GM23338 (cell line): ENCODE measurements around the gene CNTN5. TPM values are rescaled to one million over a fixed set of nuclear protein-coding genes. Genes with fewer than 3 reads are reported as not detected.

Source experiments
- ATAC-seq: fragments of 200-7000 bp; cut with Tn5 transposase; 3 replicates; pipeline ENCODE4 v1.9.1; 2020
- DNase-seq: peaks from one replicate; pipeline ENCODE4 v3.0.0-alpha.2; 2015; ENCODE audit warnings: low spot score
- H2AFZ ChIP-seq: fragments of 200-600 bp; sonication (generic); 2 replicates; pipeline ENCODE4 v1.8.0; 2016; ENCODE audit warnings: antibody characterized with exemption, mild to moderate bottlenecking, moderate library complexity
- H3F3A ChIP-seq: fragments of 200-600 bp; sonication (generic); replicated peaks from 2 replicates; pipeline ENCODE4 v1.8.0; 2017; ENCODE audit warnings: antibody characterized with exemption, mixed run types, low read depth
- H3K27ac ChIP-seq: fragments of 200-600 bp; sonication (generic); 2 replicates; pipeline ENCODE4 v1.6.1; 2016; ENCODE audit warnings: low read depth
- H3K27me3 ChIP-seq: fragments of 200-600 bp; sonication (generic); 2 replicates; pipeline ENCODE4 v1.8.0; 2016; ENCODE audit warnings: mild to moderate bottlenecking, mixed run types, moderate library complexity; ENCODE audit not compliant: insufficient read depth
- H3K36me3 ChIP-seq: fragments of 200-600 bp; sonication (generic); 2 replicates; pipeline ENCODE4 v1.8.0; 2016; ENCODE audit warnings: mild to moderate bottlenecking; ENCODE audit not compliant: insufficient read depth
- H3K4me1 ChIP-seq: fragments of 200-600 bp; sonication (generic); 2 replicates; pipeline ENCODE4 v1.8.0; 2016; ENCODE audit warnings: mild to moderate bottlenecking, moderate library complexity; ENCODE audit not compliant: insufficient read depth
- H3K4me2 ChIP-seq: fragments of 200-600 bp; sonication (generic); 2 replicates; pipeline ENCODE4 v1.7.1; 2017; ENCODE audit warnings: mixed run types
- H3K4me3 ChIP-seq: fragments of 200-600 bp; sonication (generic); 2 replicates; pipeline ENCODE4 v1.6.1; 2016; ENCODE audit warnings: mixed run types
- H3K79me2 ChIP-seq: fragments of 200-600 bp; sonication (generic); replicated peaks from 2 replicates; pipeline ENCODE4 v1.8.0; 2017; ENCODE audit warnings: mild to moderate bottlenecking; ENCODE audit not compliant: insufficient read depth
- H3K9me2 ChIP-seq: fragments of 200-600 bp; sonication (generic); 2 replicates; pipeline ENCODE4 v1.8.0; 2017; ENCODE audit not compliant: insufficient read depth
- H4K20me1 ChIP-seq: fragments of 200-600 bp; sonication (generic); replicated peaks from 2 replicates; pipeline ENCODE4 v1.8.0; 2017; ENCODE audit warnings: mild to moderate bottlenecking; ENCODE audit not compliant: insufficient read depth
- H3K27ac Mint-ChIP-seq: 2 replicates; pipeline ENCODE4 v1.8.0; 2020; ENCODE audit warnings: inconsistent platforms, mild to moderate bottlenecking, moderate library complexity, mixed read lengths
- H3K27me3 Mint-ChIP-seq: 3 replicates; pipeline ENCODE4 v1.8.0; 2022; ENCODE audit warnings: low read depth, mild to moderate bottlenecking, moderate library complexity, mixed read lengths, inconsistent platforms; ENCODE audit not compliant: insufficient read depth, poor library complexity
- H3K36me3 Mint-ChIP-seq: 3 replicates; pipeline ENCODE4 v1.8.0; 2021; ENCODE audit warnings: low read depth, mild to moderate bottlenecking, inconsistent platforms, moderate library complexity, mixed read lengths
- H3K4me1 Mint-ChIP-seq: 3 replicates; pipeline ENCODE4 v1.8.0; 2020; ENCODE audit warnings: mild to moderate bottlenecking, inconsistent platforms, mixed read lengths
- H3K4me3 Mint-ChIP-seq: 3 replicates; pipeline ENCODE4 v1.8.0; 2021; ENCODE audit warnings: moderate library complexity, mild to moderate bottlenecking, inconsistent platforms, mixed read lengths
- H3K9me3 Mint-ChIP-seq: 3 replicates; pipeline ENCODE4 v1.8.0; 2020; ENCODE audit warnings: moderate library complexity, mild to moderate bottlenecking, inconsistent platforms, mixed read lengths
- CREB1 ChIP-seq: fragments of 250-450 bp; sonication (Bioruptor Pico); IDR thresholded peaks from 2 replicates; pipeline ENCODE4 v1.5.0; 2020; ENCODE audit warnings: low read depth, mild to moderate bottlenecking, moderate library complexity
- EZH2 ChIP-seq: fragments of 200-600 bp; sonication (generic); IDR thresholded peaks from one replicate; pipeline ENCODE4 v1.8.0; 2017; ENCODE audit warnings: antibody characterized with exemption, mild to moderate bottlenecking, low read depth; ENCODE audit not compliant: unreplicated experiment
- EZH2phosphoT487 ChIP-seq: fragments of 200-600 bp; sonication (generic); IDR thresholded peaks from one replicate; pipeline ENCODE4 v1.8.1; 2018; ENCODE audit warnings: antibody characterized with exemption; ENCODE audit not compliant: unreplicated experiment
- JUNB ChIP-seq: IDR thresholded peaks from one replicate; pipeline ENCODE4 v1.6.1; 2016; ENCODE audit warnings: antibody characterized with exemption; ENCODE audit not compliant: unreplicated experiment
- NANOG ChIP-seq: IDR thresholded peaks from 2 replicates; pipeline ENCODE4 v1.6.1; 2016; ENCODE audit warnings: antibody characterized with exemption, borderline replicate concordance
- POLR2AphosphoS5 ChIP-seq: IDR thresholded peaks from 2 replicates; pipeline ENCODE4 v1.6.1; 2016; ENCODE audit warnings: antibody characterized with exemption, low read depth
- STAT1 ChIP-seq: IDR thresholded peaks from one replicate; pipeline ENCODE4 v1.6.1; 2016; ENCODE audit warnings: antibody characterized with exemption; ENCODE audit not compliant: unreplicated experiment
- ZNF114 ChIP-seq: fragments of 250-450 bp; sonication (Bioruptor Pico); IDR thresholded peaks from 2 replicates; pipeline ENCODE4 v1.5.0; 2020; ENCODE audit warnings: mild to moderate bottlenecking, moderate library complexity
- ZNF331 ChIP-seq: fragments of 250-450 bp; sonication (Bioruptor Pico); IDR thresholded peaks from 2 replicates; pipeline ENCODE4 v1.5.0; 2020; ENCODE audit warnings: low read depth, mild to moderate bottlenecking, moderate library complexity
- polyA plus RNA-seq: library from polyadenylated mRNA; unstranded; fragments of >200 nt; fragmentation: Nextera tagmentation; extraction: Ambion mirVana; gene quantifications from 2 replicates; pipeline ENCODE4 v1.2.1, GENCODE V29; 2016
- total RNA-seq: library from RNA; depleted of rRNA; stranded (reverse); fragments of >200 nt; shearing (Covaris generic); gene quantifications from 2 replicates; pipeline ENCODE4 v1.2.3, GENCODE V29; 2014
- TF ChIP-seq, protein P1 (sequence below), 2 experiments: fragments of 200-600 bp in 1 of 2; sonication (generic) in 1 of 2; conservative IDR thresholded peaks; 2 replicates each; pipeline versions ENCODE4 v1.5.1 to v1.6.1; 2016 to 2017; ENCODE audit warnings: antibody characterized with exemption in 2 of 2, low read depth in 2 of 2, mild to moderate bottlenecking in 2 of 2, moderate library complexity in 1 of 2
- TF ChIP-seq, protein P2 (sequence below): IDR thresholded peaks from one replicate; pipeline ENCODE4 v1.6.1; 2018; ENCODE audit warnings: antibody characterized with exemption; ENCODE audit not compliant: unreplicated experiment
- TF ChIP-seq, protein P3 (sequence below): IDR thresholded peaks from 2 replicates; pipeline ENCODE4 v1.6.1; 2016; ENCODE audit warnings: antibody characterized with exemption

CNTN5 gene
- total and polyA plus RNA-seq, 2 experiments from 2014 or later: not detected

DNA sequence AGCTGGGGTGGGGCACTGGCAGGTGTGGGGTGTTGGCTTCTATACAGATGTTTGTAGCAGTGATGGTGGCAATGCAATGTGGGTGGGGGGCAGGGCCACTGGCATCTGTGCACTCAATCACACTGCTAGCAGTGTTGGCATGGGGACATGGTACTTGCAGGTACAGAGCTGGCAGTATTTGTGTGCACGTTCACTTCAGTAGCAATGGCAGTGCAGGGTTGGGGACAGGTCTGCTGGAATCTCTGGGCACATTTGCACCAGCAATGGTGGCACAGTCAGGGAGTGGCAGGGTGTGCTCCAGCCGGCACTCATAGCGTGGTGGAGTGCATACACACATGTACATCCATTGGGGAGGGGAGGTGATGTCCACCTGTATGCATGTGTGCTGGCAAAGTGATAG is 775.2 kb downstream of the CNTN5 start:
- H3K4me3 ChIP-seq: no peak overlapping the region
- H3K9me2 ChIP-seq: no peaks in the 10 kb centered on the region
- ATAC-seq: no peak
- Mint-ChIP-seq H3K4me3 (no peak overlapping the region), H3K27ac (no peak overlapping the region), H3K36me3 (no peaks in the 10 kb centered on the region), H3K27me3 (peaks cover 2% of the 10 kb centered on the region), H3K9me3 (no peaks in the 10 kb centered on the region), H3K4me1 (no peaks in the 10 kb centered on the region; the same call in 2 of the 3 replicates)
- H3K36me3 ChIP-seq: no peaks in the 10 kb centered on the region
- H3K27me3 ChIP-seq: no peaks in the 10 kb centered on the region
- H3K27ac ChIP-seq: no peak overlapping the region
- H3K4me2 ChIP-seq: no peak overlapping the region
- TF ChIP-seq JUNB (no peak), CREB1 (CRISPR knock-in tag) (no peak)
- TF ChIP-seq, protein P1, sequence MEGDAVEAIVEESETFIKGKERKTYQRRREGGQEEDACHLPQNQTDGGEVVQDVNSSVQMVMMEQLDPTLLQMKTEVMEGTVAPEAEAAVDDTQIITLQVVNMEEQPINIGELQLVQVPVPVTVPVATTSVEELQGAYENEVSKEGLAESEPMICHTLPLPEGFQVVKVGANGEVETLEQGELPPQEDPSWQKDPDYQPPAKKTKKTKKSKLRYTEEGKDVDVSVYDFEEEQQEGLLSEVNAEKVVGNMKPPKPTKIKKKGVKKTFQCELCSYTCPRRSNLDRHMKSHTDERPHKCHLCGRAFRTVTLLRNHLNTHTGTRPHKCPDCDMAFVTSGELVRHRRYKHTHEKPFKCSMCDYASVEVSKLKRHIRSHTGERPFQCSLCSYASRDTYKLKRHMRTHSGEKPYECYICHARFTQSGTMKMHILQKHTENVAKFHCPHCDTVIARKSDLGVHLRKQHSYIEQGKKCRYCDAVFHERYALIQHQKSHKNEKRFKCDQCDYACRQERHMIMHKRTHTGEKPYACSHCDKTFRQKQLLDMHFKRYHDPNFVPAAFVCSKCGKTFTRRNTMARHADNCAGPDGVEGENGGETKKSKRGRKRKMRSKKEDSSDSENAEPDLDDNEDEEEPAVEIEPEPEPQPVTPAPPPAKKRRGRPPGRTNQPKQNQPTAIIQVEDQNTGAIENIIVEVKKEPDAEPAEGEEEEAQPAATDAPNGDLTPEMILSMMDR (conservative IDR thresholded peaks at IDR 0.05; ENCODE audit: low read depth in 2 of 2): no peak
- TF ChIP-seq, protein P2, sequence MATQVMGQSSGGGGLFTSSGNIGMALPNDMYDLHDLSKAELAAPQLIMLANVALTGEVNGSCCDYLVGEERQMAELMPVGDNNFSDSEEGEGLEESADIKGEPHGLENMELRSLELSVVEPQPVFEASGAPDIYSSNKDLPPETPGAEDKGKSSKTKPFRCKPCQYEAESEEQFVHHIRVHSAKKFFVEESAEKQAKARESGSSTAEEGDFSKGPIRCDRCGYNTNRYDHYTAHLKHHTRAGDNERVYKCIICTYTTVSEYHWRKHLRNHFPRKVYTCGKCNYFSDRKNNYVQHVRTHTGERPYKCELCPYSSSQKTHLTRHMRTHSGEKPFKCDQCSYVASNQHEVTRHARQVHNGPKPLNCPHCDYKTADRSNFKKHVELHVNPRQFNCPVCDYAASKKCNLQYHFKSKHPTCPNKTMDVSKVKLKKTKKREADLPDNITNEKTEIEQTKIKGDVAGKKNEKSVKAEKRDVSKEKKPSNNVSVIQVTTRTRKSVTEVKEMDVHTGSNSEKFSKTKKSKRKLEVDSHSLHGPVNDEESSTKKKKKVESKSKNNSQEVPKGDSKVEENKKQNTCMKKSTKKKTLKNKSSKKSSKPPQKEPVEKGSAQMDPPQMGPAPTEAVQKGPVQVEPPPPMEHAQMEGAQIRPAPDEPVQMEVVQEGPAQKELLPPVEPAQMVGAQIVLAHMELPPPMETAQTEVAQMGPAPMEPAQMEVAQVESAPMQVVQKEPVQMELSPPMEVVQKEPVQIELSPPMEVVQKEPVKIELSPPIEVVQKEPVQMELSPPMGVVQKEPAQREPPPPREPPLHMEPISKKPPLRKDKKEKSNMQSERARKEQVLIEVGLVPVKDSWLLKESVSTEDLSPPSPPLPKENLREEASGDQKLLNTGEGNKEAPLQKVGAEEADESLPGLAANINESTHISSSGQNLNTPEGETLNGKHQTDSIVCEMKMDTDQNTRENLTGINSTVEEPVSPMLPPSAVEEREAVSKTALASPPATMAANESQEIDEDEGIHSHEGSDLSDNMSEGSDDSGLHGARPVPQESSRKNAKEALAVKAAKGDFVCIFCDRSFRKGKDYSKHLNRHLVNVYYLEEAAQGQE: no peak
- H2AFZ ChIP-seq: no peak overlapping the region
- H4K20me1 ChIP-seq: no peaks in the 10 kb centered on the region
- H3K4me1 ChIP-seq: no peaks in the 10 kb centered on the region
- no peaks in the 10 kb centered on the region for H3F3A ChIP-seq
- DNase-seq: no peak
- no peaks in the 10 kb centered on the region for H3K79me2 ChIP-seq

DNA sequence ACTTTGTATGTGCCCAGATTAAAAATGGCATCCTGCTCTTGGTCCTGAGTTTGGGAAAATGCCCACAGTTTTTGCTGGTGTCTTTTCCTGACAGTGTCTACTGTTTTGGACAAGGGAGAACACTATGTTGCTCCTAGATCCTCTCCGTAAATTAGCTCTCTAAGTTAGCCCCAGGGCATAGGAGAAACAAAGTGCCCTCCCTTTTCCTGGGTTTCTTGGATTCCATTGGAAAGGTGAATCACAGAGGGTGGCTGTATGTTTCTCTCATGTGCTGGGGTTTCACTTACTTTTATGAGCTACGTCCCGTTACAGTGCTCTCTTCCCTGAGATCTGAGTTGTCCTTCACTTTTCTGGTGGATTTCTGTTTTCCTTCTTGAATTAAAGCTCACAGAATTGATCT is 782.8 kb downstream of the CNTN5 start:
- no peak overlapping the region for H3K27ac Mint-ChIP-seq
- no peaks in the 10 kb centered on the region; the same call in 2 of the 3 replicates for H3K36me3 Mint-ChIP-seq
- H3K27me3 Mint-ChIP-seq: no peaks in the 10 kb centered on the region
- Histone ChIP-seq H2AFZ (no peak overlapping the region), H3K4me2 (no peak overlapping the region), H3K27ac (no peak overlapping the region), H3F3A (no peaks in the 10 kb centered on the region), H3K79me2 (no peaks in the 10 kb centered on the region), H3K4me3 (no peak overlapping the region), H3K9me2 (no peaks in the 10 kb centered on the region), H4K20me1 (no peaks in the 10 kb centered on the region), H3K4me1 (no peaks in the 10 kb centered on the region), H3K36me3 (no peaks in the 10 kb centered on the region), H3K27me3 (no peaks in the 10 kb centered on the region)
- no peak overlapping the region for H3K4me3 Mint-ChIP-seq
- no peak for ATAC-seq
- H3K9me3 Mint-ChIP-seq: peaks cover 7% of the 10 kb centered on the region
- no peak for DNase-seq
- no peaks in the 10 kb centered on the region for H3K4me1 Mint-ChIP-seq
- TF ChIP-seq, protein P2: no peak
- TF ChIP-seq, protein P1 (conservative IDR thresholded peaks at IDR 0.05; ENCODE audit: low read depth in 2 of 2): no peak
- TF ChIP-seq NANOG (no peak), EZH2phosphoT487 (no peak), POLR2AphosphoS5 (no peak), CREB1 (CRISPR knock-in tag) (no peak), ZNF331 (CRISPR knock-in tag) (no peak), STAT1 (no peak), EZH2 (no peak), ZNF114 (no peak)
- TF ChIP-seq, protein P3, sequence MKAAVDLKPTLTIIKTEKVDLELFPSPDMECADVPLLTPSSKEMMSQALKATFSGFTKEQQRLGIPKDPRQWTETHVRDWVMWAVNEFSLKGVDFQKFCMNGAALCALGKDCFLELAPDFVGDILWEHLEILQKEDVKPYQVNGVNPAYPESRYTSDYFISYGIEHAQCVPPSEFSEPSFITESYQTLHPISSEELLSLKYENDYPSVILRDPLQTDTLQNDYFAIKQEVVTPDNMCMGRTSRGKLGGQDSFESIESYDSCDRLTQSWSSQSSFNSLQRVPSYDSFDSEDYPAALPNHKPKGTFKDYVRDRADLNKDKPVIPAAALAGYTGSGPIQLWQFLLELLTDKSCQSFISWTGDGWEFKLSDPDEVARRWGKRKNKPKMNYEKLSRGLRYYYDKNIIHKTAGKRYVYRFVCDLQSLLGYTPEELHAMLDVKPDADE: no peak
